Common myeloid progenitor, CD34-positive (primary cell): Measurements from ENCODE around the gene RICTOR.

Source experiments
- CTCF ChIA-PET: fragments of 350-600 bp; sonication (Branson Sonifier 250); formaldehyde crosslinking; loops from one replicate; lab custom pipeline; 2021; ENCODE audit warnings: antibody characterized with exemption; lab: Charles Lee
- POLR2A ChIA-PET: fragments of 350-600 bp; sonication (Branson Sonifier 250); formaldehyde crosslinking; loops from one replicate; lab custom pipeline; 2021; ENCODE audit warnings: antibody characterized with exemption; lab: Charles Lee
- DNase-seq, 3 donors: peaks; one replicate each; pipeline versions ENCODE4 v3.0.0 to v3.0.0-alpha.2; 2013
- H3K27ac ChIP-seq, 2 experiments: 1 replicate in 1 of 2; 2 replicates in 1 of 2; pipeline ENCODE4 v1.7.0; 2013; ENCODE audit warnings: inconsistent platforms in 2 of 2, low read length in 2 of 2, mild to moderate bottlenecking in 2 of 2, low read depth in 1 of 2, moderate library complexity in 1 of 2; ENCODE audit not compliant: severe bottlenecking in 2 of 2, insufficient read depth in 1 of 2, poor library complexity in 1 of 2
- H3K27me3 ChIP-seq, 5 experiments: replicated peaks in 2 of 5; 1 replicate in 3 of 5; 2 replicates in 2 of 5; pipeline versions ENCODE4 v1.6.1 to v1.7.0; 2013; ENCODE audit warnings: low read length in 4 of 5, mild to moderate bottlenecking in 2 of 5, moderate library complexity in 2 of 5, inconsistent platforms in 1 of 5; ENCODE audit not compliant: insufficient read depth in 5 of 5, control insufficient read depth in 4 of 5
- H3K36me3 ChIP-seq, 4 experiments: 1 replicate in 2 of 4; 2 replicates in 2 of 4; pipeline versions ENCODE4 v1.6.1 to v1.7.0; 2013; ENCODE audit warnings: low read length in 3 of 4, control low read depth in 1 of 4, mild to moderate bottlenecking in 1 of 4; ENCODE audit not compliant: control insufficient read depth in 4 of 4, insufficient read depth in 4 of 4
- H3K4me1 ChIP-seq, 4 experiments: 1 replicate in 3 of 4; 2 replicates in 1 of 4; pipeline versions ENCODE4 v1.6.1 to v1.7.1; 2013; ENCODE audit warnings: low read length in 3 of 4, mild to moderate bottlenecking in 3 of 4, control low read depth in 1 of 4, inconsistent platforms in 1 of 4, moderate library complexity in 1 of 4; ENCODE audit not compliant: control insufficient read depth in 4 of 4, insufficient read depth in 4 of 4; ENCODE audit errors: control extremely low read depth in 1 of 4
- H3K4me3 ChIP-seq, 7 experiments: 1 replicate in 4 of 7; 2 replicates in 3 of 7; pipeline versions ENCODE4 v1.5.1 to v1.7.0; 2013; ENCODE audit warnings: mild to moderate bottlenecking in 7 of 7, low read length in 6 of 7, moderate library complexity in 6 of 7, inconsistent platforms in 2 of 7, low read depth in 2 of 7, control low read depth in 1 of 7; ENCODE audit not compliant: insufficient read depth in 4 of 7, control insufficient read depth in 1 of 7; ENCODE audit errors: extremely low read depth in 1 of 7
- H3K9me3 ChIP-seq, 5 experiments: 1 replicate in 4 of 5; 2 replicates in 1 of 5; pipeline versions ENCODE4 v1.6.1 to v1.7.1; 2013; ENCODE audit warnings: low read length in 4 of 5, mild to moderate bottlenecking in 2 of 5, inconsistent platforms in 1 of 5, low read depth in 1 of 5, moderate library complexity in 1 of 5; ENCODE audit not compliant: control insufficient read depth in 4 of 5, insufficient read depth in 2 of 5; ENCODE audit errors: control extremely low read depth in 1 of 5
- WGBS: methylation state at CpG from one replicate; pipeline ENCODE4 v1.1.5; 2013; ENCODE audit not compliant: insufficient coverage; 5-methylcytosine and 5-hydroxymethylcytosine counted together

Gene RICTOR

DNA sequence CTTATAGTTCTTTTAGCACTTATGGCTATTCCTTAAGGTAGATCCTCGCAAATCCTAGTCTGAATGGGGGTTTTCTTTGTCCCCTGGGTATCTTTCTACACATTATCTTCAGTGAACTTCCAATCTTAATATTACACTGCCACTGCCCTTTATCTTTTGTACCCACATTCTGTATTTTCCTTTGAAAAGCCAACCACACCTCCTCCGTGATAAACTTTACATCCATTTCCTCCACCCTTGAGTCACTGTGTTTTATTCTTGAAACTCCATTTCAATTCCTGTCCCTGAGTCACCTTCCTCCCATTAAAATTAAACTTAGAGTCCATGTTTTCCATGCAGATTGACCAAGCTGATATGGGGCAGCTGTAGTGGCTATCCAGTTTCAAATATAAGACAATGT, 43.2 kb upstream of the RICTOR start:
- ChIA-PET POLR2A (no interaction called here), CTCF (interaction anchor here (2.1 kb wide), 1 partner anchor 36 kb away, joined by 8 read pairs; no protein-coding TSS in a partner anchor)
- Histone ChIP-seq H3K27ac (no peak overlapping the region), H3K4me3 (no peak overlapping the region), H3K9me3 (no peaks in the 10 kb centered on the region), H3K36me3 (peaks cover 0 to 9% (median 3%) of the 10 kb centered on the region in 4 experiments), H3K4me1 (no peaks in the 10 kb centered on the region), H3K27me3 (no peaks in the 10 kb centered on the region)
- 83% methylated on average over 2 of the region's 2 CpGs for WGBS
- peak; percentile 17 to 58 (median 23) for DNase-seq

GRCh38 chr5:39116344-39117170, 42.4 kb upstream of the RICTOR start:
- H3K9me3 ChIP-seq: no peaks in the 10 kb centered on the region
- no peak overlapping the region for H3K4me3 ChIP-seq
- no peak overlapping the region for H3K27ac ChIP-seq
- peaks cover 0 to 9% (median 0%) of the 10 kb centered on the region in 4 experiments for H3K36me3 ChIP-seq
- no peaks in the 10 kb centered on the region for H3K27me3 ChIP-seq
- no peak for DNase-seq
- WGBS: no CpG with 5 or more reads among the region's 3 CpGs
- ChIA-PET POLR2A (no interaction called here), CTCF (interaction anchor here (2.1 kb wide), 1 partner anchor 35 kb away, joined by 8 read pairs; no protein-coding TSS in a partner anchor)
- no peaks in the 10 kb centered on the region for H3K4me1 ChIP-seq

- WGBS: 77% methylated on average over 5 of the region's 5 CpGs
- Histone ChIP-seq H3K36me3 (peaks cover 0 to 9% (median 0%) of the 10 kb centered on the region in 4 experiments), H3K4me1 (no peaks in the 10 kb centered on the region), H3K27me3 (no peaks in the 10 kb centered on the region), H3K27ac (no peak overlapping the region), H3K4me3 (no peak overlapping the region), H3K9me3 (no peaks in the 10 kb centered on the region)
- POLR2A ChIA-PET: no interaction called here
- DNase-seq: no peak
- CTCF ChIA-PET: no interaction called here
Observed at GRCh38 chr5:39115644-39116343, 41.6 kb upstream of the RICTOR start.

DNA sequence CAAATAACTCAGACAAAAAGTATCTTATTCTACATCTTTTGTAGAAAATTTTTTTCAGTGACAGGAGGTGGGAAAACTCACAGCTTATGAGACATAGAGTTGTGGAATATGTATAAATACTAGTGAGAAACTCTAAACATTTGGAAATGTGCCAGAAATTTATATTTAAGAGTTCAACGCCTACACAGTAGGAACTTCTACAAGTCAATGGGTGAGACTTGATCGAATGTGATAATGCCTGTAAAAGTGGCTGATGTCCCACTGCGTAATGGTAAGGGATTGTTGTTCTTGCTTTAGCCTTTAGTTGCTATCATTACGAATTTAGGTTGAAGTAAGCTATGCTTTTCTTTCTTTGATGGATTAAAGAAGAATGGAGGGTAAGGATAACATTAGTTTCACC, 40.0 kb upstream of the RICTOR start:
- Histone ChIP-seq H3K36me3 (peaks cover 0 to 13% (median 0%) of the 10 kb centered on the region in 4 experiments), H3K9me3 (no peaks in the 10 kb centered on the region), H3K4me3 (no peak overlapping the region), H3K27ac (no peak overlapping the region), H3K4me1 (no peaks in the 10 kb centered on the region), H3K27me3 (no peaks in the 10 kb centered on the region)
- ChIA-PET POLR2A (no interaction called here), CTCF (interaction anchor here (1.2 kb wide), 1 partner anchor 11 kb away, joined by 5 read pairs; no protein-coding TSS in a partner anchor)
- 100% methylated on average over 3 of the region's 4 CpGs for WGBS
- DNase-seq: no peak

DNA sequence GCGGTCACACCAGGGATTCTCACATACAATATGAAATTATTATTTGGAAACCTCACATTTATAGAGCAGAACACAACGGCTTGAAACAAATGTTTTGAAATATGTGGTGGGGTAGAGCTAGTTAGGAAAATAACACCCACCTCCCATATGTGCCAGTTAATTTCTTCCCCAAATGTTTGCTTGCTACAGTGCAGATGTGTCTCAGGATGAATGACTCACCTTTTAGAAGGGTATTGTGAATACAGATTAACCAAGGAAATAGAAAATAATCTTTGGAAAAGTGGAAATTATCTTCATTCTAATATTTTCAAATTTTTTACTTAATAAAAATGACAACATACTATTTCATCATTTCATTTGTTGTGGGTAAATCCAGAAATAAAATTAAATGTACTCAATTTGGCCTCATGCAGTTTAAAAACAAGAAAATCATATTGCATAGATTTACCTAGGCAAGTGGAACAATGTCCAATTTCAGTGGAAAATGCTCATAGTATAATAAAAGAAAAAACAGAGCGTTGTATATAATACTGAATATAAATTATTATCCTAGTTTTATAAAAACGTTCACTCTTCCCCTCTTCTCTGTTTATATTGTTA, 39.3 kb upstream of the RICTOR start:
- Histone ChIP-seq H3K27me3 (no peaks in the 10 kb centered on the region), H3K27ac (no peak overlapping the region), H3K4me1 (no peaks in the 10 kb centered on the region), H3K36me3 (peaks cover 0 to 13% (median 0%) of the 10 kb centered on the region in 4 experiments), H3K4me3 (no peak overlapping the region), H3K9me3 (no peaks in the 10 kb centered on the region)
- no CpG with 5 or more reads among the region's 4 CpGs for WGBS
- ChIA-PET CTCF (interaction anchor here (0.9 kb wide), 1 partner anchor 32 kb away, joined by 3 read pairs; no protein-coding TSS in a partner anchor), POLR2A (no interaction called here)
- no peak for DNase-seq

- peaks cover 0 to 13% (median 0%) of the 10 kb centered on the region in 4 experiments for H3K36me3 ChIP-seq
- WGBS: 94% methylated on average over 2 of the region's 2 CpGs
Observed at GRCh38 chr5:39109606-39110005, 35.4 kb upstream of the RICTOR start.

More at GRCh38 chr5:39109606-39110005, 35.4 kb upstream of the RICTOR start:
- POLR2A ChIA-PET: no interaction called here
- H3K4me1 ChIP-seq: no peaks in the 10 kb centered on the region
- no peak overlapping the region for H3K27ac ChIP-seq
- no peaks in the 10 kb centered on the region for H3K9me3 ChIP-seq
- H3K27me3 ChIP-seq: no peaks in the 10 kb centered on the region
- no peak for DNase-seq
- H3K4me3 ChIP-seq: no peak overlapping the region
- CTCF ChIA-PET: interaction anchor here (1.4 to 3.5 kb wide), 2 partner anchors 104 to 174 kb away, joined by 4 to 11 read pairs; no protein-coding TSS in a partner anchor
